ENCODE measurements around the gene SNRPE.

Gene SNRPE

GRCh38 chr1:203899869-203900714, 38.7 kb downstream of the SNRPE start:
- no peaks in the 10 kb centered on the region for H3K9me3 Mint-ChIP-seq
- intact Hi-C loops (cut with micrococcal nuclease), result no loop called here
- H3K27ac Mint-ChIP-seq, result no peak overlapping the region
- no peak overlapping the region for H3K4me3 Mint-ChIP-seq
- peaks cover 2% of the 10 kb centered on the region for H3K27me3 Mint-ChIP-seq
- H3K4me1 Mint-ChIP-seq (ENCODE audit: low read depth), result no peaks in the 10 kb centered on the region
- no peaks in the 10 kb centered on the region for H3K36me3 Mint-ChIP-seq (ENCODE audit: low read depth)

GRCh38 chr1:203901581-203901980, 40.2 kb downstream of the SNRPE start:
- Mint-ChIP-seq H3K27ac (no peak overlapping the region), H3K9me3 (no peaks in the 10 kb centered on the region)
- intact Hi-C loops (cut with micrococcal nuclease), result no loop called here

GRCh38 chr1:203905275-203905674, 43.9 kb downstream of the SNRPE start:
- Mint-ChIP-seq H3K4me3 (no peak overlapping the region), H3K27ac (no peak overlapping the region), H3K27me3 (peaks cover 2% of the 10 kb centered on the region), H3K9me3 (no peaks in the 10 kb centered on the region), H3K36me3 (ENCODE audit: low read depth) (no peaks in the 10 kb centered on the region), H3K4me1 (ENCODE audit: low read depth) (no peaks in the 10 kb centered on the region)
- intact Hi-C loops (cut with micrococcal nuclease), result no loop called here

More at GRCh38 chr1:203901581-203901980, 40.2 kb downstream of the SNRPE start:
- Mint-ChIP-seq H3K4me3 (no peak overlapping the region), H3K27me3 (peaks cover 2% of the 10 kb centered on the region), H3K4me1 (ENCODE audit: low read depth) (no peaks in the 10 kb centered on the region), H3K36me3 (ENCODE audit: low read depth) (no peaks in the 10 kb centered on the region)

GRCh38 chr1:203906932-203907331, 45.5 kb downstream of the SNRPE start:
- Mint-ChIP-seq H3K9me3 (no peaks in the 10 kb centered on the region), H3K27ac (no peak overlapping the region), H3K36me3 (ENCODE audit: low read depth) (no peaks in the 10 kb centered on the region), H3K27me3 (peaks cover 2% of the 10 kb centered on the region), H3K4me1 (ENCODE audit: low read depth) (no peaks in the 10 kb centered on the region), H3K4me3 (no peak overlapping the region)
- intact Hi-C loops (cut with micrococcal nuclease), result no loop called here

- H3K4me3 Mint-ChIP-seq, result no peak overlapping the region
- intact Hi-C loops (cut with micrococcal nuclease), result no loop called here
- H3K27me3 Mint-ChIP-seq, result peaks cover 2% of the 10 kb centered on the region
- no peak overlapping the region for H3K27ac Mint-ChIP-seq
- no peaks in the 10 kb centered on the region for H3K4me1 Mint-ChIP-seq (ENCODE audit: low read depth)
- H3K9me3 Mint-ChIP-seq, result no peaks in the 10 kb centered on the region
- H3K36me3 Mint-ChIP-seq (ENCODE audit: low read depth), result no peaks in the 10 kb centered on the region
These were observed 46.5 kb downstream of the SNRPE start for GRCh38 chr1:203907901-203908300.

GRCh38 chr1:203911806-203912205, 50.4 kb downstream of the SNRPE start:
- Mint-ChIP-seq H3K36me3 (ENCODE audit: low read depth) (no peaks in the 10 kb centered on the region), H3K4me1 (ENCODE audit: low read depth) (no peaks in the 10 kb centered on the region), H3K27ac (no peak overlapping the region), H3K4me3 (no peak overlapping the region), H3K27me3 (no peaks in the 10 kb centered on the region), H3K9me3 (no peaks in the 10 kb centered on the region)
- intact Hi-C loops (cut with micrococcal nuclease), result no loop called here

GRCh38 chr1:203913073-203913521, 51.7 kb downstream of the SNRPE start:
- Mint-ChIP-seq H3K4me1 (ENCODE audit: low read depth) (no peaks in the 10 kb centered on the region), H3K27me3 (no peaks in the 10 kb centered on the region), H3K36me3 (ENCODE audit: low read depth) (no peaks in the 10 kb centered on the region), H3K4me3 (no peak overlapping the region), H3K27ac (no peak overlapping the region), H3K9me3 (no peaks in the 10 kb centered on the region)
- intact Hi-C loops (cut with micrococcal nuclease), result no loop called here

GRCh38 chr1:203914292-203914691, 52.9 kb downstream of the SNRPE start:
- Mint-ChIP-seq H3K9me3 (no peaks in the 10 kb centered on the region), H3K4me3 (no peak overlapping the region), H3K27ac (no peak overlapping the region), H3K4me1 (ENCODE audit: low read depth) (no peaks in the 10 kb centered on the region), H3K36me3 (ENCODE audit: low read depth) (no peaks in the 10 kb centered on the region), H3K27me3 (no peaks in the 10 kb centered on the region)
- intact Hi-C loops (cut with micrococcal nuclease), result no loop called here

GRCh38 chr1:203915811-203916210, 54.4 kb downstream of the SNRPE start:
- no peaks in the 10 kb centered on the region for H3K4me1 Mint-ChIP-seq (ENCODE audit: low read depth)
- no peak overlapping the region for H3K27ac Mint-ChIP-seq
- no peak overlapping the region for H3K4me3 Mint-ChIP-seq
- H3K36me3 Mint-ChIP-seq (ENCODE audit: low read depth), result no peaks in the 10 kb centered on the region
- intact Hi-C loops (cut with micrococcal nuclease), result no loop called here
- H3K27me3 Mint-ChIP-seq, result no peaks in the 10 kb centered on the region
- H3K9me3 Mint-ChIP-seq, result no peaks in the 10 kb centered on the region

GRCh38 chr1:203916756-203917155, 55.4 kb downstream of the SNRPE start:
- no peaks in the 10 kb centered on the region for H3K36me3 Mint-ChIP-seq (ENCODE audit: low read depth)
- no peak overlapping the region for H3K4me3 Mint-ChIP-seq
- H3K4me1 Mint-ChIP-seq (ENCODE audit: low read depth), result no peaks in the 10 kb centered on the region
- H3K27me3 Mint-ChIP-seq, result no peaks in the 10 kb centered on the region
- no peaks in the 10 kb centered on the region for H3K9me3 Mint-ChIP-seq
- no peak overlapping the region for H3K27ac Mint-ChIP-seq
- intact Hi-C loops (cut with micrococcal nuclease), result no loop called here

Data from dendritic cell treated with granulocyte-macrophage colony-stimulating factor and Interleukin-4, amounts not matched to agents 40 ng/mL and 50 ng/mL, for 4 days (primary cell).